Measurements from ENCODE around the gene GALM. TPM values are rescaled to one million over a fixed set of nuclear protein-coding genes. Genes with fewer than 3 reads are reported as not detected.
A peak's percentile ranks its signal among the peaks of the same experiment; 100 is the strongest.

The GALM gene
- total and polyA plus RNA-seq, 2 experiments from 2014 or later = 46.0 to 47.4 TPM

- no peak for TF ChIP-seq CTCF (IDR thresholded peaks at IDR 0.05; ENCODE audit: low read depth, low read length)
- Histone ChIP-seq H3K4me3 (no peak overlapping the region), H3K36me3 (no peaks in the 10 kb centered on the region), H3K27ac (no peak overlapping the region), H3K9me3 (ENCODE audit: low read depth) (no peaks in the 10 kb centered on the region), H3K4me1 (ENCODE audit: low read depth) (peaks cover 3% of the 10 kb centered on the region), H3K27me3 (peaks cover 3% of the 10 kb centered on the region)
- DNase-seq (ENCODE audit: low read depth in 1 of 2, low spot score in 1 of 2) = no peak
These were observed 109.4 kb downstream of the GALM start for GRCh38 chr2:38775097-38775920.

- Histone ChIP-seq H3K4me3 (no peak overlapping the region), H3K9me3 (ENCODE audit: low read depth) (no peaks in the 10 kb centered on the region), H3K27me3 (peaks cover 3% of the 10 kb centered on the region), H3K27ac (no peak overlapping the region), H3K4me1 (ENCODE audit: low read depth) (peaks cover 3% of the 10 kb centered on the region), H3K36me3 (no peaks in the 10 kb centered on the region)
- DNase-seq (ENCODE audit: low read depth in 1 of 2, low spot score in 1 of 2) = no peak
- no peak for TF ChIP-seq CTCF (IDR thresholded peaks at IDR 0.05; ENCODE audit: low read depth, low read length)
These were observed 110.0 kb downstream of the GALM start for GRCh38 chr2:38775921-38776225.

- DNase-seq (ENCODE audit: low read depth in 1 of 2, low spot score in 1 of 2) = no peak
- Histone ChIP-seq H3K4me3 (no peak overlapping the region), H3K9me3 (ENCODE audit: low read depth) (no peaks in the 10 kb centered on the region), H3K4me1 (ENCODE audit: low read depth) (peaks cover 3% of the 10 kb centered on the region), H3K27me3 (peaks cover 3% of the 10 kb centered on the region), H3K27ac (no peak overlapping the region), H3K36me3 (no peaks in the 10 kb centered on the region)
- TF ChIP-seq CTCF (IDR thresholded peaks at IDR 0.05; ENCODE audit: low read depth, low read length) = no peak
These were observed 110.6 kb downstream of the GALM start for GRCh38 chr2:38776531-38776930.

GRCh38 chr2:38778687-38779082, 112.8 kb downstream of the GALM start:
- TF ChIP-seq CTCF (IDR thresholded peaks at IDR 0.05; ENCODE audit: low read depth, low read length) = no peak
- Histone ChIP-seq H3K27me3 (peaks cover 3% of the 10 kb centered on the region), H3K36me3 (no peaks in the 10 kb centered on the region), H3K27ac (peak overlapping the region; percentile 35), H3K9me3 (ENCODE audit: low read depth) (no peaks in the 10 kb centered on the region), H3K4me1 (ENCODE audit: low read depth) (peaks cover 3% of the 10 kb centered on the region), H3K4me3 (peak overlapping the region; percentile 79)
- DNase-seq (ENCODE audit: low read depth in 1 of 2, low spot score in 1 of 2) = no peak

- peak overlapping the region; percentile 23 for H3K27ac ChIP-seq
These were observed 117.7 kb downstream of the GALM start for GRCh38 chr2:38783586-38783985.

More at GRCh38 chr2:38783586-38783985, 117.7 kb downstream of the GALM start:
- DNase-seq (ENCODE audit: low read depth in 1 of 2, low spot score in 1 of 2) = peak in 1 of 2 donors; percentile 12
- peaks cover 3% of the 10 kb centered on the region for H3K4me1 ChIP-seq (ENCODE audit: low read depth)
- no peak for TF ChIP-seq CTCF (IDR thresholded peaks at IDR 0.05; ENCODE audit: low read depth, low read length)
- no peaks in the 10 kb centered on the region for H3K36me3 ChIP-seq
- no peaks in the 10 kb centered on the region for H3K9me3 ChIP-seq (ENCODE audit: low read depth)
- H3K27me3 ChIP-seq = no peaks in the 10 kb centered on the region
- no peak overlapping the region for H3K4me3 ChIP-seq

Other genes with a start within 250 kb of the GALM start
- gene HNRNPLL, start 63.2 kb upstream of the GALM start, total RNA-seq = 51.3 and 76.2 TPM in 2 replicates
- 65.4 and 80.2 TPM in 2 replicates for gene HNRNPLL, start 63.2 kb upstream of the GALM start, polyA plus RNA-seq
- gene SRSF7, start 85.2 kb downstream of the GALM start, total RNA-seq = 79.6 and 118 TPM in 2 replicates
- gene SRSF7, start 85.2 kb downstream of the GALM start, polyA plus RNA-seq = 136 and 179 TPM in 2 replicates
- 8.8 and 10.5 TPM in 2 replicates for gene GEMIN6, start 112.1 kb downstream of the GALM start, total RNA-seq
- 18.0 and 18.5 TPM in 2 replicates for gene GEMIN6, start 112.1 kb downstream of the GALM start, polyA plus RNA-seq
- 13.3 and 23.0 TPM in 2 replicates for gene DHX57, start 209.8 kb downstream of the GALM start, total RNA-seq
- 14.7 and 18.1 TPM in 2 replicates for gene DHX57, start 209.8 kb downstream of the GALM start, polyA plus RNA-seq
- gene MORN2, start 209.9 kb downstream of the GALM start, total RNA-seq = 17.8 and 21.1 TPM in 2 replicates
- gene MORN2, start 209.9 kb downstream of the GALM start, polyA plus RNA-seq = 49.3 and 53.1 TPM in 2 replicates
- gene ARHGEF33, start 223.8 kb downstream of the GALM start, total RNA-seq = 0.67 and 1.0 TPM in 2 replicates
- 1.00 and 1.0 TPM in 2 replicates for gene ARHGEF33, start 223.8 kb downstream of the GALM start, polyA plus RNA-seq